Medulla oblongata (tissue), 1 donor: ENCODE data around the gene PLEKHG5.
"Not testable (repeated sequence)": the region's sequence is repeated elsewhere in the genome, so short reads cannot be mapped to it uniquely, and the experiment has no call there.

Experiments used
- DNase-seq: peaks from one replicate; pipeline ENCODE4 v3.0.0-alpha.2; 2015; ENCODE audit errors: extremely low spot score

Gene PLEKHG5

GRCh38 chr1:6461538-6462411 is 29.7 kb downstream of the PLEKHG5 start:
- no peak for DNase-seq

GRCh38 chr1:6461051-6461530 is 30.4 kb downstream of the PLEKHG5 start:
- no peak for DNase-seq

- no peak for DNase-seq
Observed at GRCh38 chr1:6460301-6461050, 31.0 kb downstream of the PLEKHG5 start.

GRCh38 chr1:6459850-6460265 is 31.6 kb downstream of the PLEKHG5 start:
- DNase-seq = no peak

GRCh38 chr1:6456800-6457466 is 34.5 kb downstream of the PLEKHG5 start:
- no peak for DNase-seq

- DNase-seq = not testable (repeated sequence)
Observed at GRCh38 chr1:6455752-6456520, 35.5 kb downstream of the PLEKHG5 start.

GRCh38 chr1:6454856-6455751 is 36.4 kb downstream of the PLEKHG5 start:
- DNase-seq = no peak

- DNase-seq = not testable (repeated sequence)
Observed at GRCh38 chr1:6453895-6454855, 37.3 kb downstream of the PLEKHG5 start.

GRCh38 chr1:6450943-6451373 is 40.5 kb downstream of the PLEKHG5 start:
- no peak for DNase-seq

GRCh38 chr1:6450486-6450885 is 41.0 kb downstream of the PLEKHG5 start:
- DNase-seq = not testable (repeated sequence)

- no peak for DNase-seq
Observed at GRCh38 chr1:6450005-6450450, 41.4 kb downstream of the PLEKHG5 start.

- DNase-seq = peak; percentile 6
Observed at GRCh38 chr1:6448749-6449631, 42.5 kb downstream of the PLEKHG5 start.

- DNase-seq = no peak
Observed at GRCh38 chr1:6447818-6448748, 43.4 kb downstream of the PLEKHG5 start.

GRCh38 chr1:6447016-6447817 is 44.2 kb downstream of the PLEKHG5 start:
- no peak for DNase-seq

GRCh38 chr1:6446665-6447015 is 44.8 kb downstream of the PLEKHG5 start:
- DNase-seq = no peak

GRCh38 chr1:6445929-6446328 is 45.5 kb downstream of the PLEKHG5 start:
- not testable (repeated sequence) for DNase-seq
